IMR-90 (cell line): ENCODE data around the gene NELL2. TPM values are rescaled to one million over a fixed set of nuclear protein-coding genes. Genes with fewer than 3 reads are reported as not detected.

Experiments used
- ATAC-seq: fragments of 200-7000 bp; cut with Tn5 transposase; 2 replicates; pipeline ENCODE4 v1.9.1; 2020; ENCODE audit warnings: low read depth, mild to moderate bottlenecking, moderate library complexity
- BruUV-seq: library from RNA; stranded (reverse); fragments of 400-500 nt; replicated peaks from 2 replicates; lab custom pipeline; 2021; lab: Mats Ljungman, UMichigan
- CTCF ChIA-PET: fragments of 300-600 bp; formaldehyde crosslinking; extraction: SDS; loops from one replicate; lab custom pipeline; 2021; ENCODE audit warnings: antibody characterized with exemption; lab: Yijun Ruan, JAX
- POLR2A ChIA-PET: fragments of 300-600 bp; sonication (Branson Sonifier 250); formaldehyde crosslinking; loops from one replicate; lab custom pipeline; 2022; ENCODE audit warnings: antibody characterized with exemption; ENCODE audit not compliant: unreplicated experiment; lab: Charles Lee
- DNase-seq: peaks from one replicate; pipeline ENCODE4 v3.0.0; 2013
- H2AFZ ChIP-seq: replicated peaks from 2 replicates; pipeline ENCODE3; 2013; ENCODE audit warnings: low read length, mild to moderate bottlenecking; ENCODE audit not compliant: poor library complexity
- H2AK5ac ChIP-seq: 2 replicates; pipeline ENCODE4 v1.6.1; 2013; ENCODE audit warnings: low read depth, low read length, inconsistent platforms
- H2AK9ac ChIP-seq: replicated peaks from 2 replicates; pipeline ENCODE3; 2013; ENCODE audit warnings: mild to moderate bottlenecking, low read depth, low read length, moderate library complexity; ENCODE audit not compliant: poor library complexity
- H2BK120ac ChIP-seq: 2 replicates; pipeline ENCODE4 v1.6.1; 2013; ENCODE audit warnings: low read depth, low read length, inconsistent platforms
- H2BK15ac ChIP-seq: 3 replicates; pipeline ENCODE4 v1.6.1; 2013; ENCODE audit warnings: low read depth, low read length, inconsistent platforms
- H2BK20ac ChIP-seq: 2 replicates; pipeline ENCODE4 v1.6.1; 2013; ENCODE audit warnings: low read depth, mild to moderate bottlenecking, inconsistent platforms, low read length, moderate library complexity
- H2BK5ac ChIP-seq: 2 replicates; pipeline ENCODE4 v1.6.1; 2013; ENCODE audit warnings: mild to moderate bottlenecking, low read depth, low read length, inconsistent platforms; ENCODE audit not compliant: poor library complexity, severe bottlenecking
- H3K14ac ChIP-seq: replicated peaks from 2 replicates; pipeline ENCODE4 v1.6.1; 2013; ENCODE audit warnings: low read depth, low read length, inconsistent platforms
- H3K18ac ChIP-seq: 2 replicates; pipeline ENCODE4 v1.6.1; 2013; ENCODE audit warnings: low read depth, low read length, control low read depth
- H3K23ac ChIP-seq: 2 replicates; pipeline ENCODE4 v1.6.1; 2013; ENCODE audit warnings: low read depth, low read length, inconsistent platforms
- H3K27ac ChIP-seq: 2 replicates; pipeline ENCODE4 v1.5.1; 2013; ENCODE audit warnings: mild to moderate bottlenecking, control low read depth, low read length; ENCODE audit not compliant: insufficient read depth
- H3K27me3 ChIP-seq: 2 replicates; pipeline ENCODE4 v1.6.1; 2013; ENCODE audit warnings: low read length; ENCODE audit not compliant: control insufficient read depth, insufficient read depth
- H3K36me3 ChIP-seq: 2 replicates; pipeline ENCODE4 v1.6.1; 2013; ENCODE audit warnings: low read length, mixed read lengths; ENCODE audit not compliant: control insufficient read depth, insufficient read depth
- H3K4ac ChIP-seq: 2 replicates; pipeline ENCODE4 v1.6.1; 2013; ENCODE audit warnings: low read depth, low read length, inconsistent platforms
- H3K4me1 ChIP-seq: 2 replicates; pipeline ENCODE4 v1.6.1; 2013; ENCODE audit warnings: low read length, mixed read lengths; ENCODE audit not compliant: control insufficient read depth, insufficient read depth
- H3K4me2 ChIP-seq: 2 replicates; pipeline ENCODE4 v1.6.1; 2013; ENCODE audit warnings: low read depth, mild to moderate bottlenecking, control low read depth, low read length, moderate library complexity
- H3K4me3 ChIP-seq: 2 replicates; pipeline ENCODE4 v1.5.1; 2013; ENCODE audit warnings: low read depth, mild to moderate bottlenecking, control low read depth, low read length, moderate library complexity; ENCODE audit not compliant: insufficient read depth
- H3K56ac ChIP-seq: 2 replicates; pipeline ENCODE4 v1.6.1; 2013; ENCODE audit warnings: low read length, inconsistent platforms; ENCODE audit not compliant: insufficient read depth; ENCODE audit errors: extremely low read depth
- H3K79me1 ChIP-seq, 2 experiments: 2 replicates each; pipeline ENCODE4 v1.6.1; 2013; ENCODE audit warnings: low read length in 2 of 2, inconsistent platforms in 1 of 2, low read depth in 1 of 2
- H3K9ac ChIP-seq: 2 replicates; pipeline ENCODE4 v1.6.1; 2013; ENCODE audit warnings: low read depth, low read length, control low read depth
- H3K9me1 ChIP-seq: 2 replicates; pipeline ENCODE4 v1.6.1; 2013; ENCODE audit warnings: low read length, inconsistent platforms; ENCODE audit not compliant: insufficient read depth
- H3K9me3 ChIP-seq: 2 replicates; pipeline ENCODE4 v1.6.1; 2013; ENCODE audit warnings: low read length; ENCODE audit not compliant: control insufficient read depth, insufficient read depth
- H4K20me1 ChIP-seq: 2 replicates; pipeline ENCODE4 v1.6.1; 2013; ENCODE audit warnings: low read length, inconsistent platforms; ENCODE audit not compliant: insufficient read depth
- H4K5ac ChIP-seq: 2 replicates; pipeline ENCODE4 v1.6.1; 2013; ENCODE audit warnings: mild to moderate bottlenecking, low read depth, low read length, control low read depth
- H4K8ac ChIP-seq, 2 experiments: 2 replicates each; pipeline ENCODE4 v1.6.1; 2013; ENCODE audit warnings: low read depth in 2 of 2, low read length in 2 of 2, control low read depth in 1 of 2, inconsistent platforms in 1 of 2
- H4K91ac ChIP-seq: 2 replicates; pipeline ENCODE4 v1.6.1; 2013; ENCODE audit warnings: low read depth, low read length, inconsistent platforms; ENCODE audit not compliant: insufficient read depth
- MAFK ChIP-seq: IDR thresholded peaks from 2 replicates; pipeline ENCODE4 v1.6.1; 2012; ENCODE audit warnings: low read depth, low read length, improper control_type of control experiment
- MXI1 ChIP-seq: IDR thresholded peaks from 2 replicates; pipeline ENCODE4 v1.6.1; 2012; ENCODE audit warnings: low read depth, mild to moderate bottlenecking, low read length, moderate library complexity, borderline replicate concordance
- WGBS, 2 experiments: methylation state at CpG; one replicate each; pipeline versions ENCODE4 v1.1.5 to v1.1.7; 2013; ENCODE audit warnings: missing lambda C conversion rate in 2 of 2; ENCODE audit not compliant: insufficient read length in 1 of 2; ENCODE audit errors: extremely low coverage in 2 of 2; 5-methylcytosine and 5-hydroxymethylcytosine counted together
- dilution Hi-C: fragments of 300-500 bp; cut with HindIII; formaldehyde crosslinking; loops from one replicate; pipeline ENCODE4 v1.14.3; 2018; ENCODE audit warnings: low sequenced_read_pairs; ENCODE audit not compliant: unreplicated experiment
- in situ Hi-C: fragments of 300-500 bp; cut with MboI; formaldehyde crosslinking; loops from 3 replicates; pipeline ENCODE4 v1.14.3; 2019; ENCODE audit warnings: low sequenced_read_pairs, inconsistent platforms, mixed read lengths
- intact Hi-C: fragments of 100-400 bp; cut with micrococcal nuclease; formaldehyde crosslinking; loops from 2 replicates; pipeline ENCODE4 v1.10.0; 2022
- polyA plus RNA-seq, 3 experiments: library from polyadenylated mRNA; depleted of rRNA; stranded (reverse); fragments of >200 nt; gene quantifications; 2 replicates each; pipeline ENCODE4 v1.2.3, GENCODE V29; 2012; ENCODE audit warnings: low replicate concordance in 1 of 3
- total RNA-seq: library from RNA; depleted of rRNA; stranded (reverse); fragments of >200 nt; gene quantifications from 2 replicates; pipeline ENCODE4 v1.2.3, GENCODE V29; 2012

Gene NELL2
- total and polyA plus RNA-seq, 2 of the 4 experiments (the other 2 are of a cell fraction): 0.18 to 0.26 TPM

DNA sequence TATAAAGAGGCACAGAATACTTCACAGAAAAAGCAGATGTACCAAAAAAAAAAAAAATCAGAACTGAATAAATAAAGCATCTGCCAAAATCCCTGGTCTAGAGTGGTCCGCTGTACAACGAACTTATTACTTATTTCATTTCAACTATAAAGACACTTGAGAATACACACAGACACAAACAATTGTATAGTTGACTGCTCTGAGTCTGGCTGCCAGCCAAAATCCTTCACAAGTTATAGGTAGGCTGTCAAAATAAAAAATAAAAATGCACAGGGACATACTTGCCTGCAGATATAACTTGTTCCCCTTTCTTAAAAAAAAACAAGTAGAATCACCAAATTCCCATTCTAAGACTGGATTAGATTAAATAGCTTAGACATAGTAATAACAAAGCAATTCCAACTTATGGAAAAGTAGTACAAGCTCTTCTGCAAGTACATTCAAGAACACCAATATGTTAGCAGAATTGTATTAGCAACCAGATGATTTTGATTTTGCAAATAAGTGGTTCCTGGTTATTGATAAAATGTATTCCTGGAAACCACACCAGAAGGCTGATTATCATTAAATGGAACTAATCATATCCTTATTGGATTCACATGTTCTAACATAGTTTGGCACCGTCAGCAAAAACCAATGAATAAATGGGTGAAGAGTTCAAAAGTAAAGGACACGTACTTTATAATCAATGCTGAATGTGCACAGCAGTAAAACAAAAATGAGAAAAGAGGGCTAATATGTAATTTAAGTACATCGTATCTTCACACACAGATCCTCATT lies 248.5 kb downstream of the NELL2 start:
- no peak overlapping the region for H4K8ac ChIP-seq
- DNase-seq: no peak
- H3K79me1 ChIP-seq: no peaks in the 10 kb centered on the region
- dilution Hi-C loops: no loop called here
- intact Hi-C loops: no loop called here
- no peak overlapping the region for H2BK15ac ChIP-seq
- no peak overlapping the region for H3K18ac ChIP-seq
- H2AK5ac ChIP-seq: no peak overlapping the region
- no CpG with 5 or more reads among the region's 5 CpGs for WGBS, 2 experiments
- H3K4ac ChIP-seq: no peak overlapping the region
- H3K56ac ChIP-seq: no peak overlapping the region
- H2BK20ac ChIP-seq: no peak overlapping the region
- H3K36me3 ChIP-seq: no peaks in the 10 kb centered on the region
- no peak overlapping the region for H3K27ac ChIP-seq
- BruUV-seq: no TSS peak
- POLR2A ChIA-PET: no interaction called here
- H2BK120ac ChIP-seq: no peak overlapping the region
- H3K9me3 ChIP-seq: no peaks in the 10 kb centered on the region
- ATAC-seq: no peak
- CTCF ChIA-PET: interaction anchor here (0.6 kb wide), 1 partner anchor 22 kb away, joined by 5 read pairs; no protein-coding TSS in a partner anchor
- H3K4me2 ChIP-seq: no peak overlapping the region
- H3K14ac ChIP-seq: no peak overlapping the region
- TF ChIP-seq MXI1 (no peak), MAFK (peak; percentile 63)
- no peak overlapping the region for H4K91ac ChIP-seq
- no peaks in the 10 kb centered on the region for H3K9me1 ChIP-seq
- H2AFZ ChIP-seq: no peak overlapping the region
- H4K5ac ChIP-seq: no peak overlapping the region
- H3K23ac ChIP-seq: no peak overlapping the region
- H3K4me1 ChIP-seq: no peaks in the 10 kb centered on the region
- no peak overlapping the region for H2AK9ac ChIP-seq
- H3K9ac ChIP-seq: no peak overlapping the region
- no peak overlapping the region for H3K4me3 ChIP-seq
- H4K20me1 ChIP-seq: no peaks in the 10 kb centered on the region
- in situ Hi-C loops: no loop called here
- no peak overlapping the region for H2BK5ac ChIP-seq
- H3K27me3 ChIP-seq: no peaks in the 10 kb centered on the region
